Sigmoid colon (tissue), 4 donors: ENCODE measurements around the gene P4HA3.

Experiments
- CTCF ChIP-seq, 4 experiments: fragments of 450-650 bp in 3 of 4; fragments of 200-600 bp in 1 of 4; IDR thresholded peaks; one replicate each; pipeline ENCODE4 v1.5.1; 2016 to 2019; ENCODE audit warnings: antibody characterized with exemption in 4 of 4, mild to moderate bottlenecking in 3 of 4, moderate library complexity in 2 of 4
- POLR2A ChIP-seq, 2 donors: fragments of 450-650 bp; IDR thresholded peaks; one replicate each; pipeline ENCODE4 v1.6.1; 2016; ENCODE audit warnings: antibody characterized with exemption in 2 of 2, mild to moderate bottlenecking in 2 of 2, moderate library complexity in 2 of 2
- POLR2AphosphoS5 ChIP-seq, 4 donors: sonication (generic); formaldehyde crosslinking; IDR thresholded peaks; one replicate each; pipeline ENCODE4 v1.6.1; 2017; ENCODE audit warnings: antibody characterized with exemption in 4 of 4

DNA sequence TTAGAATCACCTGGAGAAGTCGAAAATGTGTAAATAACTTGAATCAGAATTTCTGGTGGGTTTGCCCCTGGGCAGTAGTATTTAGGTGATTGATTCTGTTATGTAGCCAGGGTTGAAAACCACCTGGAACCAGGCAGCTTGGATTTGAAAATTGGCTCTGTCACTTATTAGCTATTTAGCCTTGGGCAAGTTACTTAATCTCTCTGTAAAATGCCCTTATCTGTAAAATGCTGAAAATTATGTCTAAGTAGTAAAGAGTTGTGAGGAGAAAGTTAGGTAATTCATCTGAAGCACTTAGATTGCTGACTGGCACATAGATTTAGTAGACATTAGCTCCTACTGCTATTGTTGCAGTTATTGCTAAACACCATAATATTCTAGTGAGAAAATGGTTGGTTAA is 91.1 kb downstream of the P4HA3 start:
- no peak for TF ChIP-seq POLR2A (IDR thresholded peaks at IDR 0.05)
- no peak for TF ChIP-seq CTCF (IDR thresholded peaks at IDR 0.05)
- TF ChIP-seq POLR2AphosphoS5 (IDR thresholded peaks at IDR 0.05): no peak
